Trophoblast cell (in vitro differentiated cells and primary cell): Measurements from ENCODE around the gene SLC23A2.
"Not testable (repeated sequence)": the region's sequence is repeated elsewhere in the genome, so short reads cannot be mapped to it uniquely, and the experiment has no call there.

ENCODE experiments used
- DNase-seq, 2 donors: peaks; one replicate each; pipeline ENCODE4 v3.0.0-alpha.2; 2016
- H2AFZ ChIP-seq: 2 replicates; pipeline ENCODE4 v1.6.1; 2013; ENCODE audit warnings: low read length, moderate library complexity, mild to moderate bottlenecking; ENCODE audit not compliant: insufficient read depth, poor library complexity
- H2AK5ac ChIP-seq: 2 replicates; pipeline ENCODE4 v1.6.1; 2013; ENCODE audit warnings: mild to moderate bottlenecking, low read length
- H2BK120ac ChIP-seq: 2 replicates; pipeline ENCODE4 v1.6.1; 2013; ENCODE audit warnings: low read length, mild to moderate bottlenecking, moderate library complexity; ENCODE audit not compliant: insufficient read depth, poor library complexity
- H2BK12ac ChIP-seq: 2 replicates; pipeline ENCODE4 v1.6.1; 2013; ENCODE audit warnings: mild to moderate bottlenecking, low read length, moderate library complexity
- H2BK5ac ChIP-seq: 2 replicates; pipeline ENCODE4 v1.6.1; 2013; ENCODE audit warnings: low read length, low read depth, moderate library complexity, mild to moderate bottlenecking; ENCODE audit not compliant: poor library complexity
- H3K14ac ChIP-seq: 2 replicates; pipeline ENCODE4 v1.6.1; 2013; ENCODE audit warnings: mild to moderate bottlenecking, low read length
- H3K18ac ChIP-seq: 2 replicates; pipeline ENCODE4 v1.6.1; 2013; ENCODE audit warnings: mild to moderate bottlenecking, low read length
- H3K23ac ChIP-seq: 2 replicates; pipeline ENCODE4 v1.6.1; 2013; ENCODE audit warnings: low read length
- H3K27ac ChIP-seq: 2 replicates; pipeline ENCODE4 v1.5.1; 2013; ENCODE audit warnings: low read depth, mild to moderate bottlenecking, inconsistent platforms, low read length, moderate library complexity
- H3K27me3 ChIP-seq: 2 replicates; pipeline ENCODE4 v1.6.1; 2013; ENCODE audit warnings: inconsistent platforms, mild to moderate bottlenecking, low read length, moderate library complexity; ENCODE audit not compliant: insufficient read depth
- H3K36me3 ChIP-seq, 2 experiments: 1 replicate in 1 of 2; 2 replicates in 1 of 2; pipeline ENCODE4 v1.6.1; 2013; ENCODE audit warnings: low read length in 2 of 2, mild to moderate bottlenecking in 2 of 2, moderate library complexity in 1 of 2; ENCODE audit not compliant: insufficient read depth in 2 of 2, control insufficient read depth in 1 of 2
- H3K4ac ChIP-seq: 2 replicates; pipeline ENCODE4 v1.6.1; 2013; ENCODE audit warnings: low read depth, mild to moderate bottlenecking, low read length, moderate library complexity
- H3K4me1 ChIP-seq, 2 experiments: 1 replicate in 1 of 2; 2 replicates in 1 of 2; pipeline ENCODE4 v1.6.1; 2013; ENCODE audit warnings: low read length in 2 of 2, mild to moderate bottlenecking in 2 of 2, moderate library complexity in 1 of 2; ENCODE audit not compliant: insufficient read depth in 2 of 2, control insufficient read depth in 1 of 2
- H3K4me2 ChIP-seq: 2 replicates; pipeline ENCODE4 v1.6.1; 2013; ENCODE audit warnings: inconsistent platforms, mild to moderate bottlenecking, low read length, moderate library complexity
- H3K4me3 ChIP-seq: 2 replicates; pipeline ENCODE4 v1.5.1; 2013; ENCODE audit warnings: mild to moderate bottlenecking, low read depth, low read length, inconsistent platforms
- H3K79me1 ChIP-seq: one replicate; pipeline ENCODE4 v1.6.1; 2013; ENCODE audit warnings: low read length
- H3K79me2 ChIP-seq: 2 replicates; pipeline ENCODE4 v1.6.1; 2013; ENCODE audit warnings: low read length, mild to moderate bottlenecking; ENCODE audit not compliant: control insufficient read depth, insufficient read depth, poor library complexity
- H3K9ac ChIP-seq: 2 replicates; pipeline ENCODE4 v1.6.1; 2013; ENCODE audit warnings: mild to moderate bottlenecking, low read length
- H3K9me3 ChIP-seq: 2 replicates; pipeline ENCODE4 v1.6.1; 2013; ENCODE audit warnings: low read depth, mild to moderate bottlenecking, control low read depth, inconsistent platforms, low read length; ENCODE audit not compliant: insufficient read depth
- H4K12ac ChIP-seq: 2 replicates; pipeline ENCODE4 v1.6.1; 2013; ENCODE audit warnings: low read depth, mild to moderate bottlenecking, low read length, moderate library complexity
- H4K8ac ChIP-seq: 2 replicates; pipeline ENCODE4 v1.6.1; 2013; ENCODE audit warnings: low read depth, mild to moderate bottlenecking, low read length, moderate library complexity
- H4K91ac ChIP-seq: one replicate; pipeline ENCODE4 v1.6.1; 2013; ENCODE audit warnings: low read depth, mild to moderate bottlenecking, low read length, moderate library complexity
- WGBS: extraction: QIAGEN DNeasy Blood & Tissue Kit; methylation state at CpG from one replicate; pipeline ENCODE4 v1.1.7; 2013; ENCODE audit warnings: missing lambda C conversion rate; ENCODE audit not compliant: insufficient read length, insufficient coverage; ENCODE audit errors: extremely low coverage; 5-methylcytosine and 5-hydroxymethylcytosine counted together

SLC23A2 gene

DNA sequence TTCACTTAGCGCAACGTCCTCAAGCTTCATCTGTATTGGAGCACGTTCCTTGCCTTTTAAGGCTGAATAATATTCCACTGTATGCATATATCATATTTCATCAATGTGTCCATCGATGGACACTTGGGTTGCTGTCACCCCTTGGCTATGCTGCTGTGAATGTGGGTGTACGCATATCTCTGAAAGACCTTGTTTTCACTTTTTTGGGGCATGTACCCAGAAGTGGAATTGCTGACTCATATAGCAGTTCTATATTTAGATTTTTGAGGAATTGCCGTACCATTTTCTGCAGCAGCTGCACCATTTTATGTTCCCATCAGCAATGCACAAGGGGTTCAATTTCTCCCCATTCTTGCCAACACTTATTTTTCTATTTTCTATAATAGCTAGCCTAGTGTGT is 22.8 kb upstream of the SLC23A2 start:
- no CpG with 5 or more reads among the region's 6 CpGs for WGBS

DNA sequence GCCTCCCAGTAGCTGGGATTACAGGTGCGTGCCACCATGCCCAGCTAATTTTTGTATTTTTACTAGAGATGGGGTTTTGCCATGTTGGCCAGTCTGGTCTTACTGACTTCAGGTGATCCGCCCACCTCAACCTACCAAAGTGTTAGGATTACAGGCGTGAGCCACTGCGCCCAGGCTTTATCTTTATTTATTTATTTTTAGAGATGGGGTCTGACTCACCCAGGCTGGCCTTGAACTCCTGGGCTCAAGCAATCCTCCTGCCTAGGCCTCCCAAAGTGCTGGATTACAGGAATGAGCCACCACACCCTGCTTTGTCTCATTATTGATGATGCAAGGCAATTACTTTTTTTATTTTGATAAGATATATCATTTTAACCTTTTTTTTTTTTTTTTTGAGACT is 21.9 kb upstream of the SLC23A2 start:
- H4K8ac ChIP-seq, H2BK5ac ChIP-seq, H2BK120ac ChIP-seq, H3K4me3 ChIP-seq, H3K4me2 ChIP-seq, H3K23ac ChIP-seq, H3K18ac ChIP-seq, H3K9ac ChIP-seq, DNase-seq, H3K9me3 ChIP-seq, H3K27me3 ChIP-seq, H3K79me1 ChIP-seq, H2BK12ac ChIP-seq, H3K79me2 ChIP-seq, H3K4me1 ChIP-seq, H3K4ac ChIP-seq, H3K14ac ChIP-seq, H2AK5ac ChIP-seq, H2AFZ ChIP-seq, H4K12ac ChIP-seq, H4K91ac ChIP-seq, H3K36me3 ChIP-seq, H3K27ac ChIP-seq: not testable (repeated sequence)
- WGBS = no CpG with 5 or more reads among the region's 4 CpGs

More for the DNA sequence above, 22.8 kb upstream of the SLC23A2 start:
- H2BK120ac ChIP-seq = no peak overlapping the region
- H3K9ac ChIP-seq = no peak overlapping the region
- DNase-seq = no peak
- no peak overlapping the region for H2BK5ac ChIP-seq
- H2AFZ ChIP-seq = no peak overlapping the region
- H3K27me3 ChIP-seq = no peaks in the 10 kb centered on the region
- no peak overlapping the region for H2AK5ac ChIP-seq
- peaks cover 2% of the 10 kb centered on the region in 2 experiments for H3K4me1 ChIP-seq
- no peak overlapping the region for H3K4me2 ChIP-seq
- H3K9me3 ChIP-seq = no peaks in the 10 kb centered on the region
- H4K8ac ChIP-seq = no peak overlapping the region
- no peaks in the 10 kb centered on the region for H3K36me3 ChIP-seq
- H3K4ac ChIP-seq = no peak overlapping the region
- no peak overlapping the region for H3K14ac ChIP-seq
- no peak overlapping the region for H4K91ac ChIP-seq
- no peak overlapping the region for H3K18ac ChIP-seq
- no peak overlapping the region for H2BK12ac ChIP-seq
- H3K4me3 ChIP-seq = no peak overlapping the region
- H3K79me2 ChIP-seq = no peaks in the 10 kb centered on the region
- H3K23ac ChIP-seq = no peak overlapping the region
- H4K12ac ChIP-seq = no peak overlapping the region
- H3K79me1 ChIP-seq = peaks cover 3% of the 10 kb centered on the region
- H3K27ac ChIP-seq = no peak overlapping the region

DNA sequence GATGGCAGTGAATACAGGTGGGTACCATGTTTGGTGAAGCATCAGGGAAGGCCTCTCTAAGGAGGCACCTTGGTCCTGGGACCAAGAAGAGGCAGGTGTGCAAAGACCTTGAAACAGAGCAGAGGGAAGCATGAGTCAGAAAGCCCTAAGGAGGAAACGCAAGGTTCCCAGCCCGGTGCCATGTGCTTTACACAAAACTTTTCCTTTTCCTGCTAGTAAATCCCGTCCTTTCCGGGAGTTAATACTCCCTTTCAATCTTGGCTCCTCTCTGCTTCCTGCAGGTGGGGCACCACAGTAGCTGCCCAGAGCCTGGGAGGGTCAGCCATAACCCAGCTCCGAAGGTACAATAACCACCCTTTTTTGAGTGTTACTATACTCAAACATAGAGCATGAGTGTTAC is 19.4 kb upstream of the SLC23A2 start:
- no peaks in the 10 kb centered on the region for H3K36me3 ChIP-seq
- H3K9ac ChIP-seq = no peak overlapping the region
- no peaks in the 10 kb centered on the region for H3K79me1 ChIP-seq
- no peak overlapping the region for H2AFZ ChIP-seq
- H3K18ac ChIP-seq = no peak overlapping the region
- no peaks in the 10 kb centered on the region for H3K4me1 ChIP-seq
- H2BK120ac ChIP-seq = no peak overlapping the region
- H4K91ac ChIP-seq = no peak overlapping the region
- no peaks in the 10 kb centered on the region for H3K9me3 ChIP-seq
- H3K4me2 ChIP-seq = no peak overlapping the region
- H2BK5ac ChIP-seq = no peak overlapping the region
- no peak overlapping the region for H3K27ac ChIP-seq
- H3K23ac ChIP-seq = no peak overlapping the region
- H3K27me3 ChIP-seq = no peaks in the 10 kb centered on the region
- H3K4me3 ChIP-seq = no peak overlapping the region
- H3K79me2 ChIP-seq = no peaks in the 10 kb centered on the region
- WGBS = no CpG with 5 or more reads among the region's 5 CpGs
- no peak overlapping the region for H2BK12ac ChIP-seq
- H4K8ac ChIP-seq = no peak overlapping the region
- no peak overlapping the region for H3K14ac ChIP-seq
- no peak overlapping the region for H3K4ac ChIP-seq
- no peak overlapping the region for H4K12ac ChIP-seq
- DNase-seq = no peak
- no peak overlapping the region for H2AK5ac ChIP-seq

DNA sequence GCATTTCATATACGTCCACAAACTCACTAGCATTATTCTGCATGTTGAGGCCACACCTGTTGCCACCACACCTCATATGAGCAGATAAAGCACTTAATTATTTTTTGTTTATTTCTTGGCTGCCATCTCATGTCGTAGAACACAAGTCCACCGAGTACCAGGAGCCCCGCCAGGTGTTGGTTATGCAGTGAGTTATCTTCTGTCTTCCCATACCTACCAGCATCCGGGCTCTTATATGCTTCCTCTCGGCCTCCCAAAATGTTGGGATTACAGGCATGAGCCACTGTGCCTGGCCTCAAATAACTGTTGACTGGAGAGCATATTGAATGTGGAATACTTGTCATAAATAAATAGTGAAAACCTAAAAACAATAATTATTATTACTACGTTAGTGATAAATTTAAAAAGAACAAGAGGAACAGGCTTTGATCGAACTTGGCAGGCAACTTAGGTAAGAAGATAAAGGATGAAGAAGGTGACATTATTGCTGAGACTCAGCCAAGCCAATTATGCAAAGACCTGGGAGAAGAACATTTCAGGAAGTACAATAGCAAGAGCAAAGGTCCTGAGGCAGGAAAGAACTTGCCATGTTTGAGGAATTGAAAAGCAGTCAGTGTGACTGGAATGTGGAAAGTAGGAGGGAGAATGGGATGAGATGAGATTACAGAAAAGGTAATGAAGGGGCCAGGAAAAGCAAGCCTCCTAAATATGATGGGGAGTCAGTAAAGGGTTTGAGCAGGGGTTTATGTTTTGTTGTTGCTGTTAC is 12.6 kb upstream of the SLC23A2 start:
- no peak overlapping the region for H3K4ac ChIP-seq
- no peak overlapping the region for H4K12ac ChIP-seq
- no peak overlapping the region for H3K4me3 ChIP-seq
- H2BK120ac ChIP-seq = no peak overlapping the region
- no peaks in the 10 kb centered on the region for H3K36me3 ChIP-seq
- no peak overlapping the region for H2BK5ac ChIP-seq
- no peak overlapping the region for H4K8ac ChIP-seq
- H2BK12ac ChIP-seq = no peak overlapping the region
- no peak overlapping the region for H2AK5ac ChIP-seq
- no peaks in the 10 kb centered on the region for H3K79me2 ChIP-seq
- no peaks in the 10 kb centered on the region for H3K9me3 ChIP-seq
- H3K14ac ChIP-seq = no peak overlapping the region
- no peak overlapping the region for H3K27ac ChIP-seq
- no peaks in the 10 kb centered on the region for H3K27me3 ChIP-seq
- DNase-seq = peak; percentile 54 to 79
- H3K23ac ChIP-seq = no peak overlapping the region
- no peaks in the 10 kb centered on the region for H3K79me1 ChIP-seq
- H2AFZ ChIP-seq = no peak overlapping the region
- WGBS = no CpG with 5 or more reads among the region's 8 CpGs
- no peak overlapping the region for H3K4me2 ChIP-seq
- no peak overlapping the region for H3K18ac ChIP-seq
- no peak overlapping the region for H3K9ac ChIP-seq
- no peaks in the 10 kb centered on the region for H3K4me1 ChIP-seq
- H4K91ac ChIP-seq = no peak overlapping the region
